K562 (cell line): ENCODE measurements around the gene THEM5. TPM values are rescaled to one million over a fixed set of nuclear protein-coding genes. Genes with fewer than 3 reads are reported as not detected.

ENCODE experiments used
- ATAC-seq: fragments of 200-7000 bp; cut with Tn5 transposase; 3 replicates; pipeline ENCODE4 v1.9.1; 2020; ENCODE audit warnings: moderate library complexity
- BruUV-seq: library from RNA; stranded (reverse); fragments of 400-500 nt; replicated peaks from 2 replicates; lab custom pipeline; 2021; lab: Mats Ljungman, UMichigan
- CTCF ChIA-PET: fragments of 300-600 bp; formaldehyde crosslinking; extraction: SDS; loops from one replicate; lab custom pipeline; 2021; ENCODE audit warnings: low intra/inter-chr PET ratio; lab: Yijun Ruan, JAX
- POLR2A ChIA-PET: fragments of 300-600, 350-650 bp; sonication (Branson Sonifier 250); formaldehyde crosslinking; extraction: SDS; loops from one replicate; lab custom pipeline; 2021; ENCODE audit warnings: antibody characterized with exemption, inconsistent platforms; lab: Yijun Ruan, JAX
- DNase-seq, 4 experiments: peaks; one replicate each; pipeline versions ENCODE4 v3.0.0 to v3.0.0-alpha.2; 2011 to 2018; ENCODE audit warnings: low spot score in 3 of 4, mixed read lengths in 3 of 4; ENCODE audit errors: extremely low read depth in 1 of 4
- FAIRE-seq: peaks from 2 replicates; lab custom pipeline; 2011; peaks lifted over from hg19 to GRCh38; lab: Jason Lieb, UNC
- H2AFZ ChIP-seq: 2 replicates; pipeline ENCODE4 v1.6.0; 2011; ENCODE audit warnings: low read depth, low read length, control low read depth, inconsistent platforms
- H3K27ac ChIP-seq: fragments of 200-600 bp; 3 replicates; pipeline ENCODE4 v1.8.0; 2011; ENCODE audit warnings: low read depth, mild to moderate bottlenecking, control low read depth, inconsistent platforms, low read length, moderate library complexity, mixed read lengths; ENCODE audit errors: extremely low read depth
- H3K27me3 ChIP-seq, 2 experiments: fragments of 300-600 bp in 1 of 2; 2 replicates in 1 of 2; 3 replicates in 1 of 2; pipeline versions ENCODE4 v1.6.0 to v1.8.0; 2011; ENCODE audit warnings: inconsistent platforms in 2 of 2, low read length in 2 of 2, mild to moderate bottlenecking in 1 of 2, mixed read lengths in 1 of 2, moderate library complexity in 1 of 2; ENCODE audit not compliant: control insufficient read depth in 2 of 2, insufficient read depth in 2 of 2
- H3K36me3 ChIP-seq: fragments of 300-600 bp; 3 replicates; pipeline ENCODE4 v1.8.0; 2011; ENCODE audit warnings: mild to moderate bottlenecking, low read length, inconsistent platforms; ENCODE audit not compliant: control insufficient read depth, insufficient read depth
- H3K4me1 ChIP-seq, 2 experiments: fragments of 200-600 bp in 1 of 2; replicated peaks in 1 of 2; 2 replicates in 1 of 2; 3 replicates in 1 of 2; pipeline versions ENCODE4 v1.5.1 to v1.8.0; 2011; ENCODE audit warnings: inconsistent platforms in 2 of 2, low read length in 2 of 2, mild to moderate bottlenecking in 1 of 2, mixed read lengths in 1 of 2, moderate library complexity in 1 of 2; ENCODE audit not compliant: control insufficient read depth in 2 of 2, insufficient read depth in 2 of 2
- H3K4me2 ChIP-seq: 2 replicates; pipeline ENCODE4 v1.6.1; 2011; ENCODE audit warnings: low read length, control low read depth, inconsistent platforms, mixed read lengths; ENCODE audit not compliant: insufficient read depth
- H3K4me3 ChIP-seq: fragments of 200-600 bp; sonication (generic), shearing (Covaris generic); 2 replicates; pipeline ENCODE4 v1.5.1; 2016; ENCODE audit warnings: control low read depth, inconsistent platforms
- H3K79me2 ChIP-seq: fragments of 200-600 bp; 3 replicates; pipeline ENCODE4 v1.8.0; 2011; ENCODE audit warnings: low read length, inconsistent platforms; ENCODE audit not compliant: control insufficient read depth, insufficient read depth
- H3K9ac ChIP-seq, 2 experiments: 2 replicates each; pipeline versions ENCODE4 v1.6.0 to v1.6.1; 2011; ENCODE audit warnings: low read depth in 2 of 2, low read length in 2 of 2, control low read depth in 1 of 2, inconsistent platforms in 1 of 2, mild to moderate bottlenecking in 1 of 2, mixed read lengths in 1 of 2; ENCODE audit not compliant: insufficient read depth in 1 of 2
- H3K9me1 ChIP-seq: one replicate; pipeline ENCODE4 v1.6.0; 2011; ENCODE audit warnings: inconsistent platforms, mild to moderate bottlenecking, low read length, moderate library complexity; ENCODE audit not compliant: control insufficient read depth, insufficient read depth
- H3K9me3 ChIP-seq: replicated peaks from 2 replicates; pipeline ENCODE4 v1.5.1; 2011; ENCODE audit warnings: low read depth, low read length, inconsistent platforms; ENCODE audit not compliant: control insufficient read depth, insufficient read depth
- H4K20me1 ChIP-seq: replicated peaks from 2 replicates; pipeline ENCODE4 v1.6.1; 2011; ENCODE audit warnings: low read length, inconsistent platforms, mixed read lengths; ENCODE audit not compliant: control insufficient read depth, insufficient read depth
- CREM ChIP-seq: IDR thresholded peaks from 2 replicates; pipeline ENCODE4 v1.6.1; 2014; ENCODE audit warnings: antibody characterized with exemption, low read depth
- CUX1 ChIP-seq: fragments of 200-800 bp; sonication (Bioruptor generic); IDR thresholded peaks from 2 replicates; pipeline ENCODE4 v1.6.1; 2016; ENCODE audit warnings: missing genetic modification characterization, missing compliant biosample characterization
- EGR1 ChIP-seq: fragments of 450-650 bp; conservative IDR thresholded peaks from 2 replicates; pipeline ENCODE4 v1.6.1; 2017; ENCODE audit warnings: mild to moderate bottlenecking
- TFAM ChIP-seq: fragments of 250-450 bp; sonication (Bioruptor Pico); conservative IDR thresholded peaks from 2 replicates; pipeline ENCODE4 v1.5.0; 2021; ENCODE audit warnings: mild to moderate bottlenecking, moderate library complexity
- TFAP4 ChIP-seq: sonication (generic); formaldehyde crosslinking; IDR thresholded peaks from 2 replicates; pipeline ENCODE4 v1.8.0; 2022; ENCODE audit warnings: missing genetic modification reagents, mild to moderate bottlenecking, moderate library complexity, borderline replicate concordance
- ZFX ChIP-seq: sonication (generic); formaldehyde crosslinking; IDR thresholded peaks from 2 replicates; pipeline ENCODE4 v1.8.0; 2022; ENCODE audit warnings: mild to moderate bottlenecking, missing genetic modification reagents, moderate library complexity
- ZNF263 ChIP-seq: sonication (generic); formaldehyde crosslinking; IDR thresholded peaks from 2 replicates; pipeline ENCODE4 v1.8.0; 2022; ENCODE audit warnings: mild to moderate bottlenecking, missing genetic modification reagents, borderline replicate concordance
- ZNF282 ChIP-seq: sonication (generic); formaldehyde crosslinking; IDR thresholded peaks from 2 replicates; pipeline ENCODE4 v1.8.1; 2023; ENCODE audit warnings: missing genetic modification reagents
- ZNF561 ChIP-seq: fragments of 450-650 bp; formaldehyde crosslinking; conservative IDR thresholded peaks from 2 replicates; pipeline ENCODE4 v1.4.0; 2020; ENCODE audit warnings: mild to moderate bottlenecking, moderate library complexity
- WGBS: fragments of 100-300 bp; shearing (Covaris generic); methylation state at CpG from one replicate; pipeline ENCODE4 v1.1.6; 2016; ENCODE audit warnings: low coverage, mixed read lengths; ENCODE audit not compliant: insufficient coverage; ENCODE audit errors: missing lambda C conversion rate; 5-methylcytosine and 5-hydroxymethylcytosine counted together
- in situ Hi-C: fragments of 300-500 bp; cut with MboI; formaldehyde crosslinking; loops from 4 replicates; pipeline ENCODE4 v1.15.0; 2018; ENCODE audit warnings: inconsistent platforms, mixed read lengths
- intact Hi-C: fragments of 100-400 bp; cut with micrococcal nuclease; formaldehyde crosslinking; loops from 2 replicates; pipeline ENCODE4 v1.14.2; 2022
- polyA plus RNA-seq, 8 experiments: library from polyadenylated mRNA; depleted of rRNA in 4 of 8; stranded (reverse) in 5 of 8; unstranded in 3 of 8; fragments of >200 nt; fragmentation: Nextera tagmentation in 2 of 8; fragmentation: Illumina TruSeq in 1 of 8; extraction: Ambion mirVana in 2 of 8; extraction: Trizol in 1 of 8; gene quantifications; 2 replicates each; pipeline versions ENCODE4 v1.2.1 to v1.2.3, GENCODE V29; 2011 to 2014; ENCODE audit warnings: inconsistent platforms in 1 of 8, missing spikeins in 1 of 8
- total RNA-seq, 7 experiments: library from RNA; depleted of rRNA in 6 of 7; stranded (reverse); fragments of >200 nt in 6 of 7; fragmentation: Illumina TruSeq in 2 of 7; extraction: Trizol in 2 of 7; gene quantifications; 2 replicates each; pipeline versions ENCODE4 v1.2.1 to v1.2.3, GENCODE V29; 2011 to 2021; ENCODE audit warnings: low replicate concordance in 1 of 7

THEM5 gene
- total and polyA plus RNA-seq, 9 of the 15 experiments (the other 6 are each of a cell fraction or from before 2014, with no cell fraction given), result not detected

GRCh38 chr1:151823175-151823574 lies 30.3 kb downstream of the THEM5 start:
- ATAC-seq (no peak), FAIRE-seq (no peak)

GRCh38 chr1:151822404-151822803 lies 31.1 kb downstream of the THEM5 start:
- H3K9ac ChIP-seq, result peak overlapping the region in 1 of 2 experiments; percentile 20; a peak in 1 of 4 replicates
- CTCF ChIA-PET, result no interaction called here
- BruUV-seq, result no TSS peak
- H3K27me3 ChIP-seq, result peaks cover 42 to 75% of the 10 kb centered on the region in 2 experiments
- FAIRE-seq, result no peak
- 2% methylated on average over 7 of the region's 7 CpGs for WGBS
- POLR2A ChIA-PET, result interaction anchor here (0.6 to 1.7 kb wide), 6 partner anchors 11 to 1907 kb away, joined by 3 to 7 read pairs (median 4); no protein-coding TSS in a partner anchor
- no peaks in the 10 kb centered on the region for H3K9me1 ChIP-seq
- in situ Hi-C loops, result no loop called here
- H3K27ac ChIP-seq, result no peak overlapping the region
- DNase-seq, result peak in 3 of 4 experiments; percentile 26 to 39 (median 34)
- no peaks in the 10 kb centered on the region for H3K36me3 ChIP-seq
- TF ChIP-seq ZFX (CRISPR knock-in tag) (no peak), CUX1 (CRISPR knock-in tag) (no peak), EGR1 (peak; percentile 76), ZNF282 (CRISPR knock-in tag) (no peak), TFAP4 (CRISPR knock-in tag) (no peak), ZNF263 (CRISPR knock-in tag) (peak; percentile 71; the same call in 1 of the 2 replicates)
- TF ChIP-seq, all 486 proteins: peak for 2
- Histone ChIP-seq H4K20me1 (peaks cover 7% of the 10 kb centered on the region; the same call in 1 of the 2 replicates), H2AFZ (no peak overlapping the region), H3K4me1 (peaks cover 3 to 6% of the 10 kb centered on the region in 2 experiments; a peak in 4 of 5 replicates), H3K4me2 (no peak overlapping the region), H3K9me3 (no peaks in the 10 kb centered on the region), H3K4me3 (no peak overlapping the region), H3K79me2 (no peaks in the 10 kb centered on the region)
- intact Hi-C loops, result no loop called here
- no peak for ATAC-seq

More at GRCh38 chr1:151823175-151823574, 30.3 kb downstream of the THEM5 start:
- intact Hi-C loops, result no loop called here
- Histone ChIP-seq H3K9me1 (no peaks in the 10 kb centered on the region), H3K27me3 (peaks cover 35 to 68% of the 10 kb centered on the region in 2 experiments; a peak in 4 of 5 replicates), H3K9me3 (no peaks in the 10 kb centered on the region), H2AFZ (no peak overlapping the region), H3K4me1 (peaks cover 3 to 6% of the 10 kb centered on the region in 2 experiments; a peak in 4 of 5 replicates), H3K79me2 (no peaks in the 10 kb centered on the region), H4K20me1 (peaks cover 7% of the 10 kb centered on the region; the same call in 1 of the 2 replicates), H3K9ac (no peak overlapping the region), H3K4me3 (no peak overlapping the region), H3K27ac (no peak overlapping the region), H3K36me3 (no peaks in the 10 kb centered on the region), H3K4me2 (no peak overlapping the region)
- CTCF ChIA-PET, result no interaction called here
- BruUV-seq, result no TSS peak
- POLR2A ChIA-PET, result interaction anchor here (1.7 kb wide), 1 partner anchor 12 kb away, joined by 7 read pairs; no protein-coding TSS in a partner anchor
- no peak for DNase-seq
- TF ChIP-seq CREM (no peak), ZNF561 (CRISPR knock-in tag) (no peak), TFAM (CRISPR knock-in tag) (no peak)
- 3% methylated on average over 6 of the region's 8 CpGs for WGBS
- in situ Hi-C loops, result no loop called here
